Epithelial cell of esophagus (primary cell): ENCODE results near the gene CASKIN2.

Source experiments
- DNase-seq: peaks from one replicate; pipeline ENCODE4 v3.0.0; 2010; ENCODE audit warnings: low read depth
- H3K4me3 ChIP-seq: 2 replicates; pipeline ENCODE4 v1.5.1; 2011; ENCODE audit warnings: mild to moderate bottlenecking, low read length, control low read depth
- TF ChIP-seq, protein P1 (sequence below): IDR thresholded peaks from 2 replicates; pipeline ENCODE4 v1.5.1; 2011; ENCODE audit warnings: low read depth, mild to moderate bottlenecking, low read length, control low read depth, inconsistent platforms; ENCODE audit not compliant: insufficient read depth; ENCODE audit errors: missing control alignments

The CASKIN2 gene

DNA sequence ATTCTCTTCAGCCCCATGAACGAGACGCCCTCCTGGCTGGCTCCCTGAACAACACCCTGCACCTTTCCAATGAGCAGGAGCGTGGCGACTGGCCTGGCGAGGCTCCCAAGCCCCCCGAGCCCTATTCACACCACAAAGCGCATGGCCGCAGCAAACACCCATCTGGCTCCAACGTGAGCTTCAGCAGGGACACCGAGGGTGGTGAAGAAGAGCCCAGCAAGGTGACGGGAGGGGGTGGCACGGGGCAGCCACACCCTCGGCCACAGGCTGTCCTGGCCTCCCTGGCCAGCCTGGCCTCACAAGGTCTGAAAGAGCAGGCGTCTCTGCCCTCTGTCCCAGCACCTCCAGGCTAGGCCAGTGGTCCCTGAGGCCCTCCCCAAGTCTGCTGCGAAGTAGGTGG is 23.7 kb downstream of the CASKIN2 start:
- no peak for DNase-seq
- TF ChIP-seq, protein P1, sequence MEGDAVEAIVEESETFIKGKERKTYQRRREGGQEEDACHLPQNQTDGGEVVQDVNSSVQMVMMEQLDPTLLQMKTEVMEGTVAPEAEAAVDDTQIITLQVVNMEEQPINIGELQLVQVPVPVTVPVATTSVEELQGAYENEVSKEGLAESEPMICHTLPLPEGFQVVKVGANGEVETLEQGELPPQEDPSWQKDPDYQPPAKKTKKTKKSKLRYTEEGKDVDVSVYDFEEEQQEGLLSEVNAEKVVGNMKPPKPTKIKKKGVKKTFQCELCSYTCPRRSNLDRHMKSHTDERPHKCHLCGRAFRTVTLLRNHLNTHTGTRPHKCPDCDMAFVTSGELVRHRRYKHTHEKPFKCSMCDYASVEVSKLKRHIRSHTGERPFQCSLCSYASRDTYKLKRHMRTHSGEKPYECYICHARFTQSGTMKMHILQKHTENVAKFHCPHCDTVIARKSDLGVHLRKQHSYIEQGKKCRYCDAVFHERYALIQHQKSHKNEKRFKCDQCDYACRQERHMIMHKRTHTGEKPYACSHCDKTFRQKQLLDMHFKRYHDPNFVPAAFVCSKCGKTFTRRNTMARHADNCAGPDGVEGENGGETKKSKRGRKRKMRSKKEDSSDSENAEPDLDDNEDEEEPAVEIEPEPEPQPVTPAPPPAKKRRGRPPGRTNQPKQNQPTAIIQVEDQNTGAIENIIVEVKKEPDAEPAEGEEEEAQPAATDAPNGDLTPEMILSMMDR, result no peak
- no peak overlapping the region for H3K4me3 ChIP-seq

DNA sequence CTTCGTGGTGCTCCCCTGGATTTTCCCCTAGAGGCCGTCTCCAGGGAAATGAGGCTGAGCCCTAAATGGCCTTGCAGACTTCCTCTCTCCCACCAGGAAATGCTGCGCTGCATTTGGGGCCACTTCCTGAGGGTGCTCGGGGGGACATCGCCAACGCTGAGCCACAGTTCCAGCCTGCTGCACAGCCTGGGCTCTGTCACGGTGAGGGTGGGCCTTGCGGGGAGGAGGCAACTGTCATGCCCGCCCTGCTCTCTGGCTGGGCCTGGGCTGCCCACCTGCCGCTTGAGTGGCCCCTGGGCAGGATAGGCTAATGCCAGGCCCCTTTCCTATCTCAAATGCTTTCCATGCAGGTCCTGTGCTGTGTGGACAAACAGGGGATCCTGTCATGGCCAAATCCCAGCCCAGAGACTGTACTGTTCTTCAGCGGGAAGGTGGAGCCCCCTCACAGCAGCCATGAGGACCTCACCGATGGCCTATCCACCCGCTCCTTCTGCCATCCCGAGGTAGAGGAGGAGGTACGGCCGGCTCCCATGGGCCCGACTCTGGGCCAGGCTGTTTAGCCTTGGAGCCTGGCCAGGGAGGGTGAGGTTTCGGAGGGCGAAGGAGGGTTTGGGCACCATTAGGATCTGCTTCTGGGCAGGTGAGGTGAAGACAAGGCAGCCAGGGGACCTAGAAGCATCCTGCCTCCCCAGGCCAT is 24.2 kb downstream of the CASKIN2 start:
- DNase-seq, result no peak
- TF ChIP-seq, protein P1, result no peak
- H3K4me3 ChIP-seq, result no peak overlapping the region

DNA sequence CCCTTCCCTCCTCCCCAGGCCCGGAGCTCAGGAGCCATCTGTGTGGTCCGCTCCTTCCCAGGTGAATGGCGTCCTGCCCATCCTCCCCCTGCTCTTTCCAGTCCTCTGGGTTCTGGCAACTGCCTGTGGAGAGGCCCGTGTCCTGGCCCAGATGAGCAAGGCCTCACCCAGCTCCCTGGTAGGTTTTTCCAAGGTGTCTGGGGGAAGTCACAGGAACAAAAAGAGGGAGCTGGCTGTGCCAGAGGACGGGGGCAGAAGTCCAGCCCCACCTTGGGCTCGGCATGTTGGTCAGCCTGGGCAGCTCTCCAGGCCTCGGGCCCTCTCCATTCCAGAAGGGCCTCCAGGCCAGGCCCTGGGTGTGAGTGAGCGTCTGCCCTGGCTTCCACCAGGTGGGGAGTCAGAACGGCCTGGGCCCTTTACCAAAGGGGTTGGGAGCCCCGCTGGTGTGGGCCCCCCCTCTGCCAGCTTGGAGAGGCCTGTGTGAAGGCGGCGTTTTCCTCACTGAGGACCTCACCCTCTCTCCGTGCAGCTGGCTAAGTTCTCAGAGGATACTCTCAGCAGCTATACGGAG is 25.1 kb downstream of the CASKIN2 start:
- H3K4me3 ChIP-seq, result no peak overlapping the region
- TF ChIP-seq, protein P1, result no peak
- DNase-seq, result no peak

DNA sequence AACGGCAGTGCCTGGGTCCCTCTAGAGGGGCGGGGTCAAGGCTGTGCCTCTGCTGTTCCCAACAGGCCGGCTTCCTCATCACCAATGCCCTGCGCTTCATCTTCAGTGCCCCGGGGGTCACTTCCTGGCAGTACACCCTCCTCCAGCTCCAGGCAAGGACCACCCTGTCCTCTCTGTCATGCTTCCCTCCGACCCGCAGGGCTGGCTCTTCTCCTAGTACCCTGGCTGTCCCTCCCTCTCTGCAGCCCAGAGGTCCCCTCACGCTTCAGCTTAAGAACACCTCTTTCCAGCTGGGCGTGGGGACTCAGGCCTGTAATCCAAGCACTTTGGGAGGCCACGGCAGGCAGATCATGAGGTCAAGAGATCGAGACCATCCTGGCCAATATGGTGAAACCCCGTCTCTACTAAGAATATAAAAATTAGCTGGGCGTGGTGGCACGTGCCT is 25.8 kb downstream of the CASKIN2 start:
- no peak overlapping the region for H3K4me3 ChIP-seq
- no peak for DNase-seq
- TF ChIP-seq, protein P1, result no peak

DNA sequence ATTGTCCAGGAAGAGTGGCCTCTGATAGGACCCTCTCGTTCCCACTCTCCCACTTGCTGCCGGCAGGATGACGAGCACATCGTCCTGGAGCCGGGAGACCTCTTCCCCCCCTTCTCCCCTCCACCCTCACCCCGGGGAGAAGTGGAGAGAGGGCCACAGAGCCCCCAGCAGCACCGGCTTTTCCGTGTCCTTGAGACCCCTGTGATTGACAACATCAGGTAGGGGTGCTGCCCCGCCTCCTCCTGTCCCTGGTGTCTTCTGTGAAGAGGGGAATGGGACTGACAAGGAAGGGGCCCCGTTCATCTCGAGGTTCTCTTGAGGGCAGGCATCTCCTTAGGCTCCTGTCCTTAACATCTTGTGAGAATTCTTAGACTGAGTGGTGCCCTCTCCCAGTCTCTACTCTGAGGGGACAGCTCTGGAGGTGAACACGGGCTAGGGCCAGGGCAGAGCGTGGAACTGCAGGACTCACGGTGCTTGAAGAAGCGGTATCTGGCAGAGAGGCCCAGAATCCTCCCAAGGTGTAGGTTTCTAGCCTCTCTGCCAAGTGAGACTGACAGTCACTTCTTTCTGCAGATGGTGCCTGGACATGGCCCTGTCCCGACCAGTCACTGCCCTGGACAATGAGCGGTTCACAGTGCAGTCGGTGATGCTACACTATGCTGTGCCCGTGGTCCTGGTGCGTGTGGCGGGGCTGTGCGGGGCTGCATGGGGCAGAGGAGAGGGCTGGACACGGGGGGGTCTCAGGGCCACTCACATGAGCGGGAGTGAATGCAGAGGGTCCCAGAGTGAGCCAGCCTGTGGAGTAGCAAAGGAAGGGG is 26.4 kb downstream of the CASKIN2 start:
- H3K4me3 ChIP-seq, result no peak overlapping the region
- TF ChIP-seq, protein P1, result no peak
- DNase-seq, result no peak

DNA sequence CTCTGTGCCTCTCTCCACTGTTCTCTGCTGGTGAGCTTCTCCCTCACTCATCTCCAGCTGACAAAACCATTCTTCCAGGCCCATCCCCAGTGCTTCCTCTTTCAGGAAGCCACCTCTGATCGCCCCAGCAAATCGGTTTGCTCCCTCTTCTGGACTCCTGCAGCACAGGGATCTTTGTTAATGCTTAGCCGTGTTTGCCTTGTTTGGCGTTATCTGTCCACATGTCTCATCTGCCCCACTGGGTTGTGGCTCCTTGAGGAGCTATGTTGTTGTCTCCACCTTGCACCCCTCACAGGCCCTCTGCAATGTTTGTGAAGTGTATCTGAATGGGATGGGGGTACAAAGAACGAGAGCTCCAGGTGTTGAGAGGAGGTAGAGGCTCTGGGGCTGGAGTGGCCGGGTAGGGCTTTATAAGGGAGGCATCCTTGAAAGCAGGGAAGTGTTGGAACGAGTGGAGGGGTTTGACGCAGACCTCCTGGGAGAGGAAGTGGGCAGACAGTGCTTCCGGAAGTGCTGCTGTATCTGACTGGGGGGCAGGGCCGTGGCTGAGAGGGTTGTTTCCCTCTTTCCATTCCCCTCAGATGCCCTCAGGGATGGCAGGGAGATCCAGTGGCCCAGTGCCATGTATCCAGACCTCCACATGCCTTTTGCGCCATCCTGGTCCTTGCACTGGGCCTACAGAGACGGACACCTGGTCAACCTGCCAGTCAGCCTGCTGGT is 27.8 kb downstream of the CASKIN2 start:
- TF ChIP-seq, protein P1, result no peak
- H3K4me3 ChIP-seq, result no peak overlapping the region
- no peak for DNase-seq
